Thymus (tissue), 11 donors: ENCODE results near the gene CSMD2. TPM values are rescaled to one million over a fixed set of nuclear protein-coding genes. Genes with fewer than 3 reads are reported as not detected.

Source experiments
- DNase-seq, 9 donors: peaks; one replicate each; pipeline ENCODE4 v3.0.0-alpha.2; 2013; ENCODE audit warnings: low spot score in 9 of 9, low read depth in 6 of 9, missing footprints in 1 of 9
- H3K27ac ChIP-seq, 2 donors: one replicate each; pipeline ENCODE4 v1.5.1; 2013; ENCODE audit warnings: control low read depth in 1 of 2, low read depth in 1 of 2, low read length in 1 of 2, mild to moderate bottlenecking in 1 of 2, moderate library complexity in 1 of 2
- H3K27me3 ChIP-seq, 2 donors: one replicate each; pipeline ENCODE4 v1.5.1; 2013; ENCODE audit warnings: low read length in 1 of 2; ENCODE audit not compliant: control insufficient read depth in 2 of 2, insufficient read depth in 1 of 2
- H3K36me3 ChIP-seq, 2 donors: one replicate each; pipeline ENCODE4 v1.5.1; 2013; ENCODE audit warnings: low read length in 1 of 2, mild to moderate bottlenecking in 1 of 2, moderate library complexity in 1 of 2; ENCODE audit not compliant: control insufficient read depth in 2 of 2, insufficient read depth in 2 of 2
- H3K4me1 ChIP-seq, 2 donors: one replicate each; pipeline ENCODE4 v1.5.1; 2013; ENCODE audit warnings: low read length in 2 of 2; ENCODE audit not compliant: control insufficient read depth in 2 of 2, insufficient read depth in 2 of 2
- H3K4me3 ChIP-seq, 2 donors: one replicate each; pipeline ENCODE4 v1.5.1; 2013; ENCODE audit warnings: low read length in 2 of 2, control low read depth in 1 of 2, mild to moderate bottlenecking in 1 of 2
- H3K9me3 ChIP-seq, 2 donors: one replicate each; pipeline ENCODE4 v1.5.1; 2013; ENCODE audit warnings: low read length in 1 of 2, mild to moderate bottlenecking in 1 of 2; ENCODE audit not compliant: control insufficient read depth in 2 of 2, insufficient read depth in 1 of 2
- WGBS: extraction: QIAGEN DNeasy Blood & Tissue Kit; methylation state at CpG from one replicate; pipeline ENCODE4 v1.1.7; 2013; 5-methylcytosine and 5-hydroxymethylcytosine counted together
- polyA plus RNA-seq: library from polyadenylated mRNA; stranded (reverse); fragments of 200-250 nt; gene quantifications from one replicate; pipeline ENCODE4 v1.2.3, GENCODE V29; 2013
- total RNA-seq: library from RNA; stranded (reverse); fragments of 120-200 nt; gene quantifications from one replicate; pipeline ENCODE4 v1.2.4, GENCODE V29; 2013
- donor health status: healthy.

Gene CSMD2
- total and polyA plus RNA-seq, 2 donors = 0.14 TPM

DNA sequence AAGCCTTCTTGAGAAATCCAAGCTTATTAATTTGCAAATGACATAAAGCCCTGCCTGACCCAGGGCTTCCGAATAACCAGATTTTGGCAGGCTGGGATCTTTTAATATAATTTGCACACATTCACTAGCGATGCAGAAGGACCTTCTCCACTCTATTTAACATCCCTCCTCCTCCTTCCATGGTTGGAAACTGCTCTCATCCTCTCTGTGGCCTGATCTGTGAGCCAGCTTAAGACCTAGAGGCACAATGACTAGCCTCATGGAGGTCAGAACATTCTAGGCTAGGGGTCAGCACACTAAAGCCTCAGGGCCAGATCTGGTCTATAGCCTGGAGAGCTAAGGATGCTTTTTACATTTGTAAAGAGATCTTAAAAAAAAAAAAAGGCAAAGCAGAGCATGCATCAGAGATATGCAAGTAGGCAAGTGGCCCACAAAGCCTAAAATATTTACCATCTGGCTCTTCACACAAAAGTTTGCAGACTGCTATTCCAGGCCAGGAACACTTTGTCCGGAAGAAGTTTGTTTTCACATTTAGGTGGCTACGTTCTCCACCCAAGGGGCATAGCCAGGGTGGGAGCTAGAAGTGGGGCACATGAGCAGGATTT is 439.4 kb downstream of the CSMD2 start:
- H3K36me3 ChIP-seq = no peaks in the 10 kb centered on the region
- H3K9me3 ChIP-seq = no peaks in the 10 kb centered on the region
- no peak for DNase-seq
- no peaks in the 10 kb centered on the region for H3K27me3 ChIP-seq
- H3K27ac ChIP-seq = no peak overlapping the region
- H3K4me1 ChIP-seq = no peaks in the 10 kb centered on the region
- H3K4me3 ChIP-seq = no peak overlapping the region
- WGBS = 92% methylated on average over 4 of the region's 4 CpGs

DNA sequence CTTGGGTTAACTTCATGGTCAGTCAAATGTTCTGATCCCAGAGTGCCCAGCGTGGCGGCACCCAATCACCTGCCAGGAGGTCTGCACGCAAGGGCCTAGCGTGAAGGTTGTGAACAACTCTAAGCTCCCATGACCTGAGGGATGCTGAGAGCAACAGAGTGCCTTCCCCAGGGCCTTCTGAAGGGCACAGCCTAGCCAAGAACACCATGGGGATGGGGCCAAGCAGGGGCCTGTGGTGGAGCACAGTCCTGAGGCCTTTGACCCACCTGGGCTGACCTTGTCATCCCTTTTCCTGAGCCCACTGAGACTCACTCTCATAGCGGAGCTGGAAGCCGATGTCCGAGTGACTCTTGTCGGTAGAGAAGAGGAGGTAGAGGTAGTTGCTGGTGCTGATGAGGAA is 440.0 kb downstream of the CSMD2 start:
- no peaks in the 10 kb centered on the region for H3K4me1 ChIP-seq
- no peaks in the 10 kb centered on the region for H3K9me3 ChIP-seq
- DNase-seq = no peak
- H3K4me3 ChIP-seq = no peak overlapping the region
- WGBS = 98% methylated on average over 8 of the region's 8 CpGs
- no peaks in the 10 kb centered on the region for H3K27me3 ChIP-seq
- no peak overlapping the region for H3K27ac ChIP-seq
- no peaks in the 10 kb centered on the region for H3K36me3 ChIP-seq

DNA sequence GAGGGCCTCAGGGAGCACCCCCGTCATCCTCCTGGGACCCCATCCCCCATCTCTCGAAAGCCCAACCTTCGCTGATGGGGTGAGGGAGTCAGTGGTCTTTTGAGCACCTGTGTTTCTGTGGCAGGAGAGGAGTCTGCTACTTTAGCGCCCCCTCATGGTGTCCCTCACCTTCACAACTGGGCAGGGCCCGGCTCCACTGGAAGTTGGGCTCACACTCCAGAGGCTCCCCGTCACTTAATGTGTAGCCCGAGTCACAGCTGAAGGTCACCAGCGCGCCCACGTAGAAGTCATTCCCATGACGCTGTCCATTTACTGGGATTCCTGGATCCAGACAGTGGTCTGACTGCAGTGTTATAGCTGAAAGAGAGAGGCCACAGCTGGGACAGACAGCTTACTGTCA is 440.7 kb downstream of the CSMD2 start:
- Histone ChIP-seq H3K9me3 (no peaks in the 10 kb centered on the region), H3K27ac (no peak overlapping the region), H3K4me1 (no peaks in the 10 kb centered on the region), H3K36me3 (no peaks in the 10 kb centered on the region), H3K4me3 (no peak overlapping the region), H3K27me3 (no peaks in the 10 kb centered on the region)
- 95% methylated on average over 11 of the region's 11 CpGs for WGBS
- no peak for DNase-seq

DNA sequence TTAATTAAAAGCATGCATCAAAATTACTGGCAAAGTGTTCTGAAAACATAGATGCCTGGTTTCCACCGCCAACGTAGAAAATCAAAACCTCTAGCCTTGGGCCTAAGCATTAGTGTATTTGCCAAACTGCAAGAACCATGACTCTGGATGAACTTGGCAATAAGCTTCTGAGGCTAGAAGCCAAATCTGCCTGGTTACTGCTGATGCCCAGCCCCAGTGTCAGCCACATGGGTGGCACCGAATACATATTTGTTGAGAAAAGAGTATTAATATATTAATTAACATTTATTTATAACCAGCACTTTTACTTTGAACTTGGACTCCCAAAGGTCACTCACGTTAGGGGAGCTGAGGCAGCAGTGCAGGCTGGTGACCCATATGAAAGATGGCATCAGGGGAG is 441.8 kb downstream of the CSMD2 start:
- Histone ChIP-seq H3K4me3 (no peak overlapping the region), H3K27me3 (no peaks in the 10 kb centered on the region), H3K36me3 (no peaks in the 10 kb centered on the region), H3K27ac (no peak overlapping the region), H3K4me1 (no peaks in the 10 kb centered on the region), H3K9me3 (no peaks in the 10 kb centered on the region)
- 95% methylated on average over 4 of the region's 4 CpGs for WGBS
- DNase-seq = no peak

DNA sequence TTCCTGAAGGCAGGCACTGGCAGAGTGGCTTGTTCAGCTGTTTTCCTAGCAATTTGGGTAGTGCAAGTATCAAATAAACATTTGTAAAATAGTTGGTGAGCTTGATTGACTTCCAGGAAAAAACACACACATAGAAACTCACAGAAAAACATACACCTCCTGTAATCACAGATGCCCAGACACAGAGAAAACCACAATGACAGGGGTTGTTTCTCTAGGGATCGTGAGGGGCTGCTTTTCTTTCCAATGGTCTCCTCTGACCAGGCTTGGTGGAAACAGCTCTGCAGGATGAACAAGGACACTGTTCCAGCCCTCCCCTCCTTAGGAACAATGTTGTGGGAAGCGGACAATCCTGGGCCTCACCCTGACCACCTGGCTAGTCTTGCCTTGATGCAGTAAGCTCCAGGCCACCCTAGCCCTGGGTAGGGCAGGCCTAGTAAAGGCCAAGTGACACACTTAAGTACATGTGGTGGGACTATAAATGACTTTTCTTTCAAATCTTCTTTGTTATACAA is 443.7 kb downstream of the CSMD2 start:
- no peak for DNase-seq
- Histone ChIP-seq H3K36me3 (no peaks in the 10 kb centered on the region), H3K9me3 (no peaks in the 10 kb centered on the region), H3K27me3 (no peaks in the 10 kb centered on the region), H3K4me1 (no peaks in the 10 kb centered on the region), H3K4me3 (no peak overlapping the region), H3K27ac (no peak overlapping the region)
- 58% methylated on average over 2 of the region's 2 CpGs for WGBS

DNA sequence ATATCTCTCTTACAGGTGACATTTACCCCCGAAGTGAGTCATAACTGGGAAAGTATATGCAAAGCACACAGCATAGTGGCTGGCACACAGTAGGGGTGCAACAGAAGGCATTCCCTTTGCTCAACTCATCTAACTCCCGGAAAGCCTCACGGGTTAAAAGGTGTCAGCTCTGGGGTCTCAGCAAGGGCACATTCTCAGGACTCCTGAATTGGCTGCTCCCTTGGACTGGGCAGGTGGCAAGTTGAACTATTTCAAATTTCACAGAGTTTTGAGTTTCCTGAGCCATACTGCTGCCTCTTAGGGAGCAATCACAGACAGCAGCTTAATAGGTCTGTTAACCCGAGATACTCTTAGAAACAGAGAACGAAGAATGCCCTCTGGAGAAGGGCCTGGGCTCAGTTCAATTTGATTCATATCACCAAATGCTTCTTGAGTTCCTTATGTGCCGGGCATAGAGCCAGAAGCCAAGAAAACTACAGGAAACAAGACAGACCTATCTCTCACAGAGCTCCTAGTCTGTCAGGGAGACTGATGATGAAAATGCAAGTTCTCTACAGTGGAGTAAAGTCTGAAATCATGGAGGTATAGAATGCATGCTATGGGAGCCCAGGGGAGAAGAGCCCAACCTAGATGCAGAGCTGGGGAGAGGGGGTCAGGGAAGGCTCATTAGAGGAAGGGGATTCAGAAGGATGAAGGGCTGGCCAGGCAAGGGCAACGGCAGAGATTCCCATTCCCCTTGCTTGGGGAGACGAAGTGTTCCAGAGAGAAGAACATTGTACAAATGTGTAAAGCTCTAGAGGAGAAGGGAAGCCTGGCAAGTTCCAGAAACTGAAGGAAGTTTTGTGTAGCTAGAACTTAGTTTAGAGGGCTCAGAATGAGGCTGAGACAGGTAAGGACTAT is 445.0 kb downstream of the CSMD2 start:
- Histone ChIP-seq H3K27me3 (no peaks in the 10 kb centered on the region), H3K4me3 (no peak overlapping the region), H3K4me1 (no peaks in the 10 kb centered on the region), H3K36me3 (no peaks in the 10 kb centered on the region), H3K27ac (no peak overlapping the region), H3K9me3 (no peaks in the 10 kb centered on the region)
- no peak for DNase-seq
- 64% methylated on average over 8 of the region's 8 CpGs for WGBS

DNA sequence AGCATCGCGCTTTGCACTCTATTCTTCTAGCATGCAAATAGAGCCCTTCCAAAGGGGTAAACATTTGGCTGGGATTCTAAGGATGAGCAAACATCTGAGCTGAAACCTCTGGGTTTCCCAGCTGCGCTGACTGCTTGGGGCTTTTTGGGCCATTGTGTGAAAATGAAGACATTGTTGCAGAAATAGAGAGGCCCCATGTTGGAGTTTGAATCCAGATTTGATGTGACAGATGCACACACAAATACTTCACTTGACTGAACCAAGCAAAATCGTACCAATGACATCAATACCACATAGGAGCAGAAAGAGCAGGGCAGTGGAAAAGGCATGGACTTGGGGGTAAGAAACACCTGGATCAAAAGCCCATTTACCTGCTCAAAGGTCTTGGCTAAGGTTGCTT is 445.7 kb downstream of the CSMD2 start:
- WGBS = 97% methylated on average over 4 of the region's 4 CpGs
- H3K4me1 ChIP-seq = no peaks in the 10 kb centered on the region
- H3K27ac ChIP-seq = no peak overlapping the region
- H3K27me3 ChIP-seq = no peaks in the 10 kb centered on the region
- no peak overlapping the region for H3K4me3 ChIP-seq
- no peaks in the 10 kb centered on the region for H3K36me3 ChIP-seq
- H3K9me3 ChIP-seq = no peaks in the 10 kb centered on the region
- DNase-seq = no peak

DNA sequence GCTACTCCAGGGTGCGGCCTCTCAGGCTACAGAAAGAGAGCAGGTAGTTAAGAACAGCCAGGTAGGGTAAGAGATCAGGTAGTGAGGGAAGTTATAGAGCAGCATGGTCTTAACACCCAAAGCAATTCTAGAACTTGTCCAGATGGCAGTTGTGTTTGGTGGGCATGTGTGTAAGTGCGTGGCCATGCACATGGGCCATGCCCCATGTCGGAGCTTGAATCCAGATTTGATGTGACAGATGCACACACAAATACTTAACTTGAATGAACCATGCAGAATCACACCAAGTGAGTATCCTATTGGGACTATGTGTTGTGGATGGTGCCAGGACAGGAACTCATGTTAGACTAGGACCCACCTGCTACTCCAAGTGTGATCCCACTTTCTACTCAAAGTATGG is 446.8 kb downstream of the CSMD2 start:
- H3K27me3 ChIP-seq = no peaks in the 10 kb centered on the region
- no peak overlapping the region for H3K4me3 ChIP-seq
- H3K9me3 ChIP-seq = no peaks in the 10 kb centered on the region
- no peak overlapping the region for H3K27ac ChIP-seq
- no peaks in the 10 kb centered on the region for H3K36me3 ChIP-seq
- no peak for DNase-seq
- WGBS = 96% methylated on average over 3 of the region's 3 CpGs
- no peaks in the 10 kb centered on the region for H3K4me1 ChIP-seq

DNA sequence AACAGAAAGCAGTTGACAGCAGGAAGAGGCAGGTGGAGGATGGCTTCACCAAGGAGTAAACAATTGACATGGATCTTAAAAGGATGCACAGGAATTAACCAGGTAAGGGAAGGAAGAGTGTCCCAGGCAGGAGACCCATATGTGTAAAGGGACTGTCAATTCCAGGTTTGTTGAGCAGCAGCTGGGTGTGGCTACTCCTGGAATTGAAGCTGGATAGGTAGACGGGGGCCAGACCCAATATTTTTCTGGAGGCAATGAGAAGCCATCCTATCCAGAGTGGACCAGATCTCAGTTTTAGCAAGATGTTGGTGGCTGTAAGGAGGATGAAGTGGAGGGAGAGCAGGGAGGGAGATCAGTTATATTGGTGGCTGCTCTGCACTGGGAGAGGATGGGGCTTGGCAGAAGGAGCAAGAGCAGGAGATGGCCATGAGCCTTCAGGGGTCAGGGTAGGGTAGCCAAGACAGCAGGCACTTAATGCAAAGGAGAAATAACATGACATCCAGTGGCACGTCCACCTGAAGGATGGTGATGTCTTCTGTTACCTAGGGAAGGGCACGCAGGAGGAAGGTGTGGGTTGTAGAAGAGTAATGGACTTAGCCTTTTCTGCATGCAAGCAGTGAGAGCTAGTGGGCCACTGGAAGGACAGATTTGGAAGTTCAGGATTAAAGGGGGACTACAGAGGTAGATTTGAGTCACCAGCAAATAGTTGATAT is 447.9 kb downstream of the CSMD2 start:
- Histone ChIP-seq H3K4me3 (no peak overlapping the region), H3K27ac (no peak overlapping the region), H3K4me1 (no peaks in the 10 kb centered on the region), H3K9me3 (no peaks in the 10 kb centered on the region), H3K36me3 (no peaks in the 10 kb centered on the region), H3K27me3 (no peaks in the 10 kb centered on the region)
- DNase-seq = no peak
- WGBS = 92% methylated on average over 3 of the region's 3 CpGs
